Nephron (organoid): ENCODE data around the gene FAM151A.

Experiments used
- H3K27ac Mint-ChIP-seq, 3 experiments: 2 replicates each; pipeline ENCODE4 v1.8.0; 2020; ENCODE audit warnings: mixed read lengths in 3 of 3, mild to moderate bottlenecking in 2 of 3, moderate library complexity in 1 of 3
- H3K27me3 Mint-ChIP-seq: 2 replicates; pipeline ENCODE4 v1.8.0; 2021; ENCODE audit warnings: low read depth, mild to moderate bottlenecking, moderate library complexity, mixed read lengths
- H3K36me3 Mint-ChIP-seq: 2 replicates; pipeline ENCODE4 v1.8.0; 2020; ENCODE audit warnings: low read depth, mixed read lengths
- H3K4me1 Mint-ChIP-seq: 2 replicates; pipeline ENCODE4 v1.8.0; 2020; ENCODE audit warnings: mixed read lengths
- H3K4me3 Mint-ChIP-seq, 3 experiments: 2 replicates each; pipeline ENCODE4 v1.8.0; 2020; ENCODE audit warnings: mild to moderate bottlenecking in 3 of 3, mixed read lengths in 3 of 3, moderate library complexity in 2 of 3
- H3K9me3 Mint-ChIP-seq: 2 replicates; pipeline ENCODE4 v1.8.0; 2020; ENCODE audit warnings: mixed read lengths
- CTCF ChIP-seq, 3 experiments: fragments of 200-600 bp; sonication (generic); IDR thresholded peaks; one replicate each; pipeline ENCODE4 v1.5.0; 2021; ENCODE audit warnings: antibody characterized with exemption in 3 of 3; ENCODE audit not compliant: unreplicated experiment in 3 of 3

Gene FAM151A

GRCh38 chr1:54591127-54591756, 32.1 kb downstream of the FAM151A start:
- H3K27ac Mint-ChIP-seq, result no peak overlapping the region
- no peaks in the 10 kb centered on the region for H3K27me3 Mint-ChIP-seq
- no peak for TF ChIP-seq CTCF (IDR thresholded peaks at IDR 0.05; ENCODE audit: unreplicated experiment in 3 of 3)

DNA sequence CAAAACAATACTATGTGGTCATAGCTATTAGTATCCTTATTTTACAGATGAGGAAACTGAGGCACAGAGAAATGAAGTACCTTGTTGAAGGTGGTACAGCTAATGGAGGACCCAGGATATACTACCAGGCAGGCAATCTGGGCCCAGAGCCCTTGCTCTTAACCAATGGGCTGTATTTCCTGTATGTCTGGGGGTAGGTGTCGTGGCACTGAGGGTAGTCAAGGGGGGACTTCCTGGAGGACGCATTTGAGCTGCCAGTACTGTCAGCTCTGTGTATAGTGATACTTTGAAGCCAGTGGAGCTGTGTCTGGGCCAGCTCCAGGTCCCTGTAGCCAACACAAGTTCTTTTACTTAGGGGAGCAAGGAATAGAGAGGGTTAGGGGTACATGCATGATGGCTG, 34.9 kb downstream of the FAM151A start:
- Mint-ChIP-seq H3K36me3 (no peaks in the 10 kb centered on the region), H3K4me3 (no peak overlapping the region), H3K9me3 (no peaks in the 10 kb centered on the region), H3K4me1 (peaks cover 20% of the 10 kb centered on the region), H3K27me3 (no peaks in the 10 kb centered on the region), H3K27ac (no peak overlapping the region)
- TF ChIP-seq CTCF (IDR thresholded peaks at IDR 0.05; ENCODE audit: unreplicated experiment in 3 of 3), result no peak

More at GRCh38 chr1:54591127-54591756, 32.1 kb downstream of the FAM151A start:
- no peak overlapping the region for H3K4me3 Mint-ChIP-seq
- no peaks in the 10 kb centered on the region for H3K9me3 Mint-ChIP-seq
- H3K36me3 Mint-ChIP-seq, result no peaks in the 10 kb centered on the region
- H3K4me1 Mint-ChIP-seq, result no peaks in the 10 kb centered on the region

DNA sequence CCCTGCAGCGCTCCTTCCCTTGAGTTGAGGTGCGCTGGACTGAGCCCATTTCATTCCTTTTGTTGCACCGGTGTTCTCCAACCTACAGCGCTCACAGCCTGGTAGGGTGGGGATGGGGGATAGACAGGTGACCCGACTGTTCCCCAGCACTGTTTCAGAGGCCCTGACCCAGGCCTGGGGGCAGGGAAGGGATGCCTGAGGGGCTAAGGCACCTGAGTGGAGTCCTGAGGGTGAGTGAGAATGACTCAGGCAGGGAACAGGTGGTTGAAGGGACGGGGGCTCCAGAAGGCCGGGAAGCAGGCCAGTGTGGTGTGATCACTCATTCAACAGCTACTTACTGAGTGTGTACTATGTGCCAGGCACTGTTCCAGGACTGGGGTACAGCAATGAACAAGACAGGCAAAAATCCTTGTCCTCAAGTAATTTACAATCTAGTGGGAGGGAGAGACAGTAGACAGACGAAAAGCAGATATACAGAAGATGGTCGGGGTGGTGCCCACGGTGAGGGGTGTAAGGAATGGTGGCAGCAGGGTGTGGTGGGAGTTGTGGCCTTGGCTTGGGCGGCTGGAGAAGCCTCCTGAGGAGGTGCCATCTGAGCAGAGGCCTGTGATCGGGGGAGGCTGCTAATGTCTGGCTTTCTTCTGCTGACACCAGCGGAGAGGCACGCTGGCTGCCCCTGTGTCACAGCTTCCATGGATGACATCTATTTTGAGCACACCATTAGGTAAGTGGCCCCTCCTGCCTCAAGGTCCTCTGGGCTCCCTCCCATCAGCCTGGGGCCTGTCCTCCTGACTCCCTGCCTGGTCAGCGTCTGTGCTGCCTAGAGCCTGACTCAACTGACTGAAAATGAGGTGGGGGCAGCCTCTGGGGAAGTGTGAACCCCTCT, 37.9 kb downstream of the FAM151A start:
- Mint-ChIP-seq H3K27me3 (no peaks in the 10 kb centered on the region), H3K27ac (peak overlapping the region in 2 of 3 experiments; percentile 33 to 48), H3K4me1 (peaks cover 49% of the 10 kb centered on the region), H3K36me3 (no peaks in the 10 kb centered on the region), H3K9me3 (no peaks in the 10 kb centered on the region), H3K4me3 (no peak overlapping the region)
- no peak for TF ChIP-seq CTCF (IDR thresholded peaks at IDR 0.05; ENCODE audit: unreplicated experiment in 3 of 3)

- no peak overlapping the region for H3K4me3 Mint-ChIP-seq
- TF ChIP-seq CTCF (IDR thresholded peaks at IDR 0.05; ENCODE audit: unreplicated experiment in 3 of 3), result no peak
- H3K36me3 Mint-ChIP-seq, result no peaks in the 10 kb centered on the region
- no peaks in the 10 kb centered on the region for H3K9me3 Mint-ChIP-seq
- no peaks in the 10 kb centered on the region for H3K27me3 Mint-ChIP-seq
- H3K27ac Mint-ChIP-seq, result peak overlapping the region in 2 of 3 experiments; percentile 33 to 74
- peaks cover 57% of the 10 kb centered on the region for H3K4me1 Mint-ChIP-seq
Measured at GRCh38 chr1:54584575-54584974, 38.8 kb downstream of the FAM151A start.

- Mint-ChIP-seq H3K4me3 (no peak overlapping the region), H3K27me3 (no peaks in the 10 kb centered on the region), H3K27ac (peak overlapping the region; percentile 57 to 76 (median 74)), H3K4me1 (peaks cover 63% of the 10 kb centered on the region), H3K36me3 (no peaks in the 10 kb centered on the region), H3K9me3 (no peaks in the 10 kb centered on the region)
- TF ChIP-seq CTCF (IDR thresholded peaks at IDR 0.05; ENCODE audit: unreplicated experiment in 3 of 3), result no peak
Measured at GRCh38 chr1:54583871-54584270, 39.5 kb downstream of the FAM151A start.
